Neural progenitor cell (in vitro differentiated cells): ENCODE data around the gene ANKRD13C. TPM values are rescaled to one million over a fixed set of nuclear protein-coding genes. Genes with fewer than 3 reads are reported as not detected.
"Not testable (repeated sequence)": the region's sequence is repeated elsewhere in the genome, so short reads cannot be mapped to it uniquely, and the experiment has no call there.

Experiments used
- DNase-seq: peaks from one replicate; pipeline ENCODE4 v3.0.0-alpha.2; 2016; ENCODE audit warnings: low spot score
- H2AFZ ChIP-seq: fragments of 200-600 bp; sonication (generic); replicated peaks from 2 replicates; pipeline ENCODE4 v1.6.1; 2016; ENCODE audit warnings: antibody characterized with exemption
- H3F3A ChIP-seq: fragments of 200-600 bp; sonication (generic); 2 replicates; pipeline ENCODE4 v1.6.1; 2016; ENCODE audit warnings: antibody characterized with exemption, low read depth
- H3K27ac ChIP-seq: fragments of 200-600 bp; sonication (generic); 2 replicates; pipeline ENCODE4 v1.5.1; 2016; ENCODE audit warnings: mild to moderate bottlenecking
- H3K27me3 ChIP-seq: fragments of 200-600 bp; sonication (generic); 2 replicates; pipeline ENCODE4 v1.6.1; 2016; ENCODE audit warnings: mild to moderate bottlenecking, moderate library complexity
- H3K36me3 ChIP-seq: fragments of 200-600 bp; sonication (generic); 2 replicates; pipeline ENCODE4 v1.5.1; 2016
- H3K4me1 ChIP-seq: fragments of 200-600 bp; sonication (generic); 2 replicates; pipeline ENCODE4 v1.6.1; 2016; ENCODE audit warnings: mixed run types
- H3K4me2 ChIP-seq: fragments of 200-600 bp; sonication (generic); 2 replicates; pipeline ENCODE4 v1.6.1; 2016
- H3K4me3 ChIP-seq: fragments of 200-600 bp; sonication (generic); 2 replicates; pipeline ENCODE4 v1.5.1; 2016
- H3K79me2 ChIP-seq: fragments of 200-600 bp; sonication (generic); 2 replicates; pipeline ENCODE4 v1.6.1; 2016; ENCODE audit warnings: low read depth
- H3K9ac ChIP-seq: fragments of 200-600 bp; sonication (generic); 2 replicates; pipeline ENCODE4 v1.6.1; 2016
- H3K9me3 ChIP-seq: fragments of 200-600 bp; sonication (generic); 2 replicates; pipeline ENCODE4 v1.5.1; 2016; ENCODE audit warnings: low read depth
- H4K20me1 ChIP-seq: fragments of 200-600 bp; sonication (generic); 2 replicates; pipeline ENCODE4 v1.6.1; 2016; ENCODE audit warnings: low read depth
- H3K27ac Mint-ChIP-seq: 3 replicates; pipeline ENCODE4 v1.8.0; 2021; ENCODE audit warnings: mixed read lengths
- H3K27me3 Mint-ChIP-seq: 2 replicates; pipeline ENCODE4 v1.8.0; 2022; ENCODE audit warnings: low read depth, mild to moderate bottlenecking, inconsistent platforms, moderate library complexity, mixed read lengths; ENCODE audit not compliant: insufficient read depth
- H3K36me3 Mint-ChIP-seq: 3 replicates; pipeline ENCODE4 v1.8.0; 2021; ENCODE audit warnings: mixed read lengths
- H3K4me1 Mint-ChIP-seq: 3 replicates; pipeline ENCODE4 v1.8.0; 2021; ENCODE audit warnings: mixed read lengths
- H3K4me3 Mint-ChIP-seq: 3 replicates; pipeline ENCODE4 v1.8.0; 2021; ENCODE audit warnings: mild to moderate bottlenecking, moderate library complexity, mixed read lengths
- H3K9me3 Mint-ChIP-seq: 3 replicates; pipeline ENCODE4 v1.8.0; 2020; ENCODE audit warnings: mixed read lengths
- CTCF ChIP-seq: fragments of 200-600 bp; sonication (generic); IDR thresholded peaks from 2 replicates; pipeline ENCODE4 v1.5.1; 2017; ENCODE audit warnings: antibody characterized with exemption, mild to moderate bottlenecking
- EZH2 ChIP-seq: fragments of 200-600 bp; sonication (generic); IDR thresholded peaks from 2 replicates; pipeline ENCODE4 v1.6.1; 2017; ENCODE audit warnings: antibody characterized with exemption, mild to moderate bottlenecking, moderate library complexity
- EZH2phosphoT487 ChIP-seq: fragments of 200-600 bp; sonication (generic); IDR thresholded peaks from 2 replicates; pipeline ENCODE4 v1.6.1; 2017; ENCODE audit warnings: antibody characterized with exemption
- total RNA-seq: library from RNA; depleted of rRNA; stranded (reverse); fragments of >200 nt; gene quantifications from 2 replicates; pipeline ENCODE4 v1.2.3, GENCODE V29; 2015; ENCODE audit warnings: low replicate concordance

The ANKRD13C gene
- total RNA-seq, 1 donor from 2014 or later: 45.7 TPM

- peak overlapping the region; percentile 98 for H3K9ac ChIP-seq
- TF ChIP-seq EZH2phosphoT487 (no peak), EZH2 (no peak), CTCF (no peak)
- peaks cover 53% of the 10 kb centered on the region for H3K79me2 ChIP-seq
- Mint-ChIP-seq H3K27ac (peak overlapping the region; percentile 98), H3K4me1 (peaks cover 22% of the 10 kb centered on the region), H3K4me3 (peak overlapping the region; percentile 89), H3K9me3 (no peaks in the 10 kb centered on the region), H3K27me3 (peaks cover 6% of the 10 kb centered on the region), H3K36me3 (peaks cover 4% of the 10 kb centered on the region)
- peaks cover 19% of the 10 kb centered on the region for H3F3A ChIP-seq
- H3K27me3 ChIP-seq: no peaks in the 10 kb centered on the region
- H3K4me1 ChIP-seq: peaks cover 7% of the 10 kb centered on the region
- H3K4me3 ChIP-seq: peak overlapping the region; percentile 73
- no peaks in the 10 kb centered on the region for H3K9me3 ChIP-seq
- no peaks in the 10 kb centered on the region for H3K36me3 ChIP-seq
- peak overlapping the region; percentile 95 for H3K27ac ChIP-seq
- no peak for DNase-seq
- H3K4me2 ChIP-seq: peak overlapping the region; percentile 89
- peak overlapping the region; percentile 83 for H2AFZ ChIP-seq
- H4K20me1 ChIP-seq: peaks cover 36% of the 10 kb centered on the region
Observed at GRCh38 chr1:70355111-70355407, 537 bp upstream of the ANKRD13C start.

GRCh38 chr1:70353601-70354331, 756 bp downstream of the ANKRD13C start:
- Histone ChIP-seq H3K4me2 (peak overlapping the region; percentile 89), H3K4me1 (peaks cover 7% of the 10 kb centered on the region), H3K27ac (peak overlapping the region; percentile 95), H2AFZ (peak overlapping the region; percentile 83), H3K4me3 (peak overlapping the region; percentile 73), H3F3A (peaks cover 16% of the 10 kb centered on the region), H3K36me3 (no peaks in the 10 kb centered on the region), H3K27me3 (no peaks in the 10 kb centered on the region), H3K9ac (peak overlapping the region; percentile 98), H3K79me2 (peaks cover 66% of the 10 kb centered on the region), H3K9me3 (no peaks in the 10 kb centered on the region), H4K20me1 (peaks cover 36% of the 10 kb centered on the region)
- Mint-ChIP-seq H3K27ac (peak overlapping the region; percentile 98), H3K9me3 (no peaks in the 10 kb centered on the region), H3K27me3 (peaks cover 6% of the 10 kb centered on the region), H3K36me3 (peaks cover 9% of the 10 kb centered on the region), H3K4me1 (peaks cover 22% of the 10 kb centered on the region), H3K4me3 (peak overlapping the region; percentile 89)
- DNase-seq: peak; percentile 38
- TF ChIP-seq EZH2 (no peak), CTCF (no peak), EZH2phosphoT487 (no peak)

- Histone ChIP-seq H4K20me1 (peaks cover 36% of the 10 kb centered on the region), H3K4me3 (peak overlapping the region; percentile 73), H3K27me3 (no peaks in the 10 kb centered on the region), H3K9me3 (no peaks in the 10 kb centered on the region), H3K4me1 (peaks cover 7% of the 10 kb centered on the region), H3K79me2 (peaks cover 74% of the 10 kb centered on the region), H3F3A (peaks cover 16% of the 10 kb centered on the region), H3K4me2 (peak overlapping the region; percentile 89), H2AFZ (no peak overlapping the region), H3K27ac (no peak overlapping the region), H3K36me3 (no peaks in the 10 kb centered on the region), H3K9ac (peak overlapping the region; percentile 98)
- peaks cover 6% of the 10 kb centered on the region for H3K27me3 Mint-ChIP-seq
- H3K27ac Mint-ChIP-seq: peak overlapping the region; percentile 3
- TF ChIP-seq CTCF: no peak
- no peak for TF ChIP-seq EZH2phosphoT487
- TF ChIP-seq EZH2: no peak
- H3K4me3 Mint-ChIP-seq: peak overlapping the region; percentile 89
- peaks cover 22% of the 10 kb centered on the region for H3K4me1 Mint-ChIP-seq
- H3K36me3 Mint-ChIP-seq: peaks cover 13% of the 10 kb centered on the region
- H3K9me3 Mint-ChIP-seq: no peaks in the 10 kb centered on the region
- DNase-seq: no peak
Observed at GRCh38 chr1:70353044-70353443, 1.5 kb downstream of the ANKRD13C start.

GRCh38 chr1:70349799-70350198, 4.7 kb downstream of the ANKRD13C start:
- Histone ChIP-seq H3K79me2 (peaks cover 97% of the 10 kb centered on the region), H4K20me1 (peaks cover 42% of the 10 kb centered on the region)
- H3K27me3 Mint-ChIP-seq, H2AFZ ChIP-seq, H3K4me1 ChIP-seq, H3K4me3 Mint-ChIP-seq, H3K9ac ChIP-seq, H3K27me3 ChIP-seq, H3K36me3 ChIP-seq, H3K4me2 ChIP-seq, H3K9me3 ChIP-seq, H3K27ac ChIP-seq, H3K4me3 ChIP-seq, H3F3A ChIP-seq, DNase-seq, H3K27ac Mint-ChIP-seq, H3K9me3 Mint-ChIP-seq: not testable (repeated sequence)
- Mint-ChIP-seq H3K36me3 (peaks cover 25% of the 10 kb centered on the region), H3K4me1 (peaks cover 11% of the 10 kb centered on the region)
